Type B pancreatic cell (in vitro differentiated cells): ENCODE data around the gene PRDM16. TPM values are rescaled to one million over a fixed set of nuclear protein-coding genes. Genes with fewer than 3 reads are reported as not detected.

ENCODE experiments used
- DNase-seq: peaks from one replicate; pipeline ENCODE4 v3.0.0; 2021; ENCODE audit warnings: mixed read lengths; ENCODE audit not compliant: unreplicated experiment; ENCODE audit errors: extremely low spot score
- H3K27ac Mint-ChIP-seq: 2 replicates; pipeline ENCODE4 v1.8.0; 2021; ENCODE audit warnings: mild to moderate bottlenecking, mixed read lengths
- H3K27me3 Mint-ChIP-seq: 2 replicates; pipeline ENCODE4 v1.8.0; 2021; ENCODE audit warnings: mixed read lengths
- H3K36me3 Mint-ChIP-seq: 2 replicates; pipeline ENCODE4 v1.8.0; 2021; ENCODE audit warnings: mixed read lengths
- H3K4me1 Mint-ChIP-seq: one replicate; pipeline ENCODE4 v1.8.0; 2021; ENCODE audit warnings: mixed read lengths; ENCODE audit not compliant: unreplicated experiment
- H3K4me3 Mint-ChIP-seq: 2 replicates; pipeline ENCODE4 v1.8.0; 2021; ENCODE audit warnings: mild to moderate bottlenecking, mixed read lengths
- H3K9me3 Mint-ChIP-seq: 2 replicates; pipeline ENCODE4 v1.8.0; 2021; ENCODE audit warnings: mixed read lengths
- total RNA-seq: library from RNA; stranded (reverse); gene quantifications from 2 replicates; pipeline ENCODE4 v1.2.1, GENCODE V29; 2021; ENCODE audit warnings: low replicate concordance
- TF ChIP-seq, protein P1 (sequence below): fragments of 200-600 bp; sonication (generic); conservative IDR thresholded peaks from 2 replicates; pipeline ENCODE4 v1.5.0; 2021; ENCODE audit warnings: antibody characterized with exemption, mild to moderate bottlenecking

PRDM16 gene
- total RNA-seq, 1 donor from 2014 or later = 23.6 TPM

DNA sequence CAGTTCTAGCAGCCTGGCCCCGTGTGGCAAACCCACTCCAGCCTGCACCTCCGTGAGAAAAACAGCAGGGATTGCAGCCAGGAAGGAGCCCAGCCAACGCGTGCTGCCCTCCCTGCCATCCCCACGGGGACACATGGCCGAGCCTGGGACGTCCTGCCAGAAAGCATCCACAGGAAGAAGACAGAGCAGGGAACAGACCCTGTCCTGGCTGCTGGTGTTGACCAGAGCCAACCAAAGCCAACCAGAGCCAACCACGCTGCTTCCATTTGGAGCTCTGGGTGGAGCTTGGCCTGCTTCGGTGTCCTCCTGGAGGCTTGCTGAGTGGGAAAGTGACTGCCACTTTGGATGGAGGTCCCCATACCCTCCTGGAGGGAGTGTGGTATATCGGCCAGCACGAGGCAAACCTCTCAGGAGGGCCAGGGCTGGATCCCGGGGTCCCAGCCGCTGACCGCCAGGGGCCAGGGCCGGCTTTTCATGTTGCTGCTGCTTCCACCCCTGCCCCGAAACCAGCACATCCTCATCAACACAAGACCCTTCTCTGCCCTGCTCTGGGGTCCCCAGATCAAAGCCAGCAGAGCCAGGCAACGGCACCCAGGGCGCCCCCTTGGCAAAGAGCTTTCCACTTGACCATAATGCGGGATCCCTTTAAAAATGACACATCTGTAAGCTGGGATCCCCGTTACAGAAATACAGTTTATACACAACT, 304.9 kb downstream of the PRDM16 start:
- Mint-ChIP-seq H3K36me3 (no peaks in the 10 kb centered on the region), H3K9me3 (no peaks in the 10 kb centered on the region), H3K4me1 (peaks cover 10% of the 10 kb centered on the region), H3K4me3 (no peak overlapping the region), H3K27me3 (peaks cover 12% of the 10 kb centered on the region), H3K27ac (no peak overlapping the region)
- no peak for DNase-seq
- TF ChIP-seq, protein P1, sequence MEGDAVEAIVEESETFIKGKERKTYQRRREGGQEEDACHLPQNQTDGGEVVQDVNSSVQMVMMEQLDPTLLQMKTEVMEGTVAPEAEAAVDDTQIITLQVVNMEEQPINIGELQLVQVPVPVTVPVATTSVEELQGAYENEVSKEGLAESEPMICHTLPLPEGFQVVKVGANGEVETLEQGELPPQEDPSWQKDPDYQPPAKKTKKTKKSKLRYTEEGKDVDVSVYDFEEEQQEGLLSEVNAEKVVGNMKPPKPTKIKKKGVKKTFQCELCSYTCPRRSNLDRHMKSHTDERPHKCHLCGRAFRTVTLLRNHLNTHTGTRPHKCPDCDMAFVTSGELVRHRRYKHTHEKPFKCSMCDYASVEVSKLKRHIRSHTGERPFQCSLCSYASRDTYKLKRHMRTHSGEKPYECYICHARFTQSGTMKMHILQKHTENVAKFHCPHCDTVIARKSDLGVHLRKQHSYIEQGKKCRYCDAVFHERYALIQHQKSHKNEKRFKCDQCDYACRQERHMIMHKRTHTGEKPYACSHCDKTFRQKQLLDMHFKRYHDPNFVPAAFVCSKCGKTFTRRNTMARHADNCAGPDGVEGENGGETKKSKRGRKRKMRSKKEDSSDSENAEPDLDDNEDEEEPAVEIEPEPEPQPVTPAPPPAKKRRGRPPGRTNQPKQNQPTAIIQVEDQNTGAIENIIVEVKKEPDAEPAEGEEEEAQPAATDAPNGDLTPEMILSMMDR = no peak

DNA sequence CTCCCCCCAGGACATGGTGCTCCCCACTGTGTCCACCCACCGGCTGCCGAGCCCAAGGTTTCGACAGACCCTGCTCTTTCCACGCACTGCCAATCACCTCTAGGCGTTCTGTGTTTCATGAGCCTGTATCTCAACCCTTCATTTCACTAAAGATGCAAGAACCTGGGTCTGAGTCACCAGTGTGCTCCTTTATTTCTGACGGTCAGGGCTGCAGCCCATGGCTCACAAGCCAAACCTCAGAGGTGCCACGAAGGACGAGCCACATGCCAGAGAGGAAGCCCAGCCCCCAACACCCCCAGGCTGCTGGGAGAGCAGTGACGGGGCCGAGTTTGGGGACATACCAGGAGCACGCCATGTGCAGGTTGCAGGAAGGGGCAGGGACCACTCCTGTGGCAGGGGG, 306.2 kb downstream of the PRDM16 start:
- Mint-ChIP-seq H3K9me3 (no peaks in the 10 kb centered on the region), H3K4me1 (no peaks in the 10 kb centered on the region), H3K27me3 (peaks cover 8% of the 10 kb centered on the region), H3K4me3 (no peak overlapping the region), H3K27ac (no peak overlapping the region), H3K36me3 (no peaks in the 10 kb centered on the region)
- TF ChIP-seq, protein P1 = no peak
- DNase-seq = no peak

DNA sequence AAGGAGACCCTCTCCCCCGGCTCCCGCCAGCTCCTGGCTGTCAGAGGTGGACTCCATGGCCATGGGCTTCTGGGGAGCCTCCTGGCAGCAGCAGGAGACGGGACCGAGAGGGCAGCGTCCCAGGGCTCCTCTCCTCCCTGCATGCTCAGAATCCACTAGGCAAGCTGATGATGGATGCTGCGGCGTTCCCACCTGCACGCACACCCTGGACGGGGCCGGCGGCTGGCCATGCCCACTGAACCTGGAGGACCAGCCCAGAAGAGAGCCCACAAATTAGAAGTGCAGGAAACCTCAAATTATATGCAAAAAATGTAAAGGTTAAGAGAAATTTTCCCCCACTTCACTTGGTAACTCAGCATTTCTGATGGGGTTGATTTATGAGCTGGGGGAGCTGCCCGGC, 308.2 kb downstream of the PRDM16 start:
- Mint-ChIP-seq H3K4me1 (no peaks in the 10 kb centered on the region), H3K9me3 (no peaks in the 10 kb centered on the region), H3K27me3 (peaks cover 8% of the 10 kb centered on the region), H3K36me3 (no peaks in the 10 kb centered on the region), H3K4me3 (no peak overlapping the region), H3K27ac (no peak overlapping the region)
- no peak for DNase-seq
- TF ChIP-seq, protein P1 = no peak

DNA sequence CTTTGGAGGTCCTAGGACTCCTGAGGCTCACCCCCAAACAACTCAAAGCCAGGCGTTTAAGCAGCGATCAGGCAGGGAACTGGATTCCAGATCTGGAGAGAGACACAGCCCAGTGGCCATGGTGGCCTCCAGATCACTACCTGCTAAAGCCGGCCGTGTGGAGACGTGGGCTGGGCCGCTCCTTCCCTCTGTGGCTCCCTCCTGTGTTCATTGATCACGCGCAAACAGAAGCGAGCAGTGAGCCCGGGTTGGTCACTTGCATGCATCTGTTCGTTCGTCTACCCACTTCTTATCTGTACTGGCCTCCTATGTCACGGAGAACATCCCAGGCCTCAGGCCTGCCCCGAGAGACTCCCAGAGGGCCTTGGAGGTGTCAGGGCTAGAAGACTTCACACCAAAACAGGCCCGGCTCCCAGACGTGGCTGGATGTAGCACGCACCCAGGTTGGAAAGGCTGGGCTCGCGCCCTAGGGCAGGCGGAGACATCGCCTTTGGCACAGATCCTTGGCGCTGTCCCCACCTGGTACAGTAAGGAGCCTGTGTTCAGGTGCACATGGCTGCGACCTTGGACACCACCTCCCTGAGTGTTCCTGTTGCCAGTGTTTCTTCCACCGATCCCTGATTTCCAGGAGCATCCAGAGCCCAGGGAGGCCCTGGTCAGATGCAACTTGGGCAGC, 308.7 kb downstream of the PRDM16 start:
- peaks cover 8% of the 10 kb centered on the region for H3K27me3 Mint-ChIP-seq

DNA sequence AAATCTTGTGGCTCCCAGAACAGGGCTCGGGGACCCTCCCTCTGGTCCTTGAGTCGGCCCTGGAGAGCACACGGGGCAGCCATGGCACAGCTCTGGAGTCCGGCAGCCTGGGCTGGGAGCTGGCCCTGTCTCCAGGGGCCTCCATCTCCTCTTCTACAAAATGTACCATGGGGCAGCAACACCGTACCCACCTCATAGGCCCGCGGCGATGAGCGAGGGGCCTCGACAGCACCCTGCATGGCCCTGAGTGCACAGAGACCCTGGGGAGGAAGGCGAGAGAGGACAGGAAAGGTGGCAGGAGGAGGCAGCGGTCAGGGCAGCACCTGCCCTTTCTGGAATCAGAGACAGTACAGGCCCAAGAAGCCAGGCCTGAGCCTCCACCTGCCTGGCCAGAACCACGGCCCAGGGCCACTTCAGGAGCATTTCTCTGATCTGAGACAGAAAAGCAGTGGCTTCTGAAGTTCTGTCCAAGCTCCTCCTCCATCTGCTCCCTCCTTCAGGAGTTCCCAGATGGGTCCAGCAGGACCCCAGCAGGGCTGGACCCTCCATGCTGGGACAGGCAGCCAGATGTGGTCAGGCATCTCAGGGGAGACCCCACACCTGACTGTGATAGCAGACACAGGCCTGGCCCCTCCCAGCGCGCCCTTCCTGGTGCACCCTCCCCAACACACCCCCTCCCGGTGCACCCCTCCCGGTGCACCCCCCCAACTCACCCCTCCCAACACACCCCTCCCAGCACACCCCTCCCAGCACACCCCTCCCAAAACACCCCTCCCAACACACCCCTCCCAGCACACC, 309.6 kb downstream of the PRDM16 start:
- no peaks in the 10 kb centered on the region for H3K36me3 Mint-ChIP-seq
- no peak overlapping the region for H3K27ac Mint-ChIP-seq
- no peaks in the 10 kb centered on the region for H3K9me3 Mint-ChIP-seq
- TF ChIP-seq, protein P1 = no peak
- peaks cover 8% of the 10 kb centered on the region for H3K27me3 Mint-ChIP-seq
- H3K4me3 Mint-ChIP-seq = no peak overlapping the region
- DNase-seq = no peak
- H3K4me1 Mint-ChIP-seq = no peaks in the 10 kb centered on the region

More for the DNA sequence above, 308.7 kb downstream of the PRDM16 start:
- Mint-ChIP-seq H3K27ac (no peak overlapping the region), H3K36me3 (no peaks in the 10 kb centered on the region), H3K9me3 (no peaks in the 10 kb centered on the region), H3K4me3 (no peak overlapping the region), H3K4me1 (no peaks in the 10 kb centered on the region)
- TF ChIP-seq, protein P1 = no peak
- DNase-seq = no peak
